CD4-positive, alpha-beta T cell treated with Interleukin-21 for 1 hour (primary cell): ENCODE results near the gene SLC38A11.
"Not testable (repeated sequence)": the region's sequence is repeated elsewhere in the genome, so short reads cannot be mapped to it uniquely, and the experiment has no call there.

ENCODE experiments used
- DNase-seq: peaks from one replicate; pipeline ENCODE4 v3.0.0-alpha.2; 2020

The SLC38A11 gene

GRCh38 chr2:164875334-164876205 lies 79.8 kb downstream of the SLC38A11 start:
- no peak for DNase-seq

GRCh38 chr2:164873210-164873908 lies 82.0 kb downstream of the SLC38A11 start:
- DNase-seq = no peak

DNA sequence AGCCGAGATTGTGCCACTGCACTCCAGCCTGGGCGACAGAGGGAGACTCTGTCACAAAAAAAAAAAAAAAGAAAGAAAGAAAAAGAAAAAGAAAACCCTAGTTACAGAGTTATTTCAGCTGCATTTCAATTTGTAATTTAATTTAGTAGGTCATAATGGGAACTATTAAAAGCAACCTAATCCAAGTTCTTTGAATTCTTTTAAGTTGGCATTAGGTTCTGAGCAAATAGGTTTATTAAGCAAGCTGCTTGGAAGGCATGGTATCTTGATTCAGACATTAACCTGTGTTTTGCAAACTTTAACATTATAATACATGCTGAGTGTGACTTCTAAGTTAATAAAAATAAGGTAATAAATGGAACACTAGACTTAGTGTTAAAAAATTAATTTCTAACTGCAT lies 83.9 kb downstream of the SLC38A11 start:
- no peak for DNase-seq

- DNase-seq = no peak
Measured at GRCh38 chr2:164869420-164869772, 85.9 kb downstream of the SLC38A11 start.

GRCh38 chr2:164868563-164869419 lies 86.5 kb downstream of the SLC38A11 start:
- DNase-seq = no peak

- no peak for DNase-seq
Measured at GRCh38 chr2:164867779-164868397, 87.4 kb downstream of the SLC38A11 start.

DNA sequence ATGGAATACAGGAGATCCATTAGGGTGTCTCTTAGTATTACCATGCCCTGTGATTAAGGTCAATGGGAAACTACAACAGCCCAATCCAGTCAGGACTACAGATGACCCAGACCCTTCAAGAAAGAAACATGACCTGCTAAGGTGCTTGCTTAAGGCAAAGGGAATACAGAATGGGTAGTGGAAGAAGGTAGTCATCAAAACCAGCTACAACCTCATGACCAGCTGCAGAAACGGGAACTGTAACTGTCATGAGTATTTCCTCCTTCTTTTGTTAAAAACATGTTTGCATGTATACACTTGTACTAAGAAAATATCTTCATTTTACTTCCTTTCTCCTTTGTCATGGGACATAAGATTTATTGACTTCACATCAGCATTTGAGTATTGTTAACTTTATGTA lies 88.9 kb downstream of the SLC38A11 start:
- not testable (repeated sequence) for DNase-seq

DNA sequence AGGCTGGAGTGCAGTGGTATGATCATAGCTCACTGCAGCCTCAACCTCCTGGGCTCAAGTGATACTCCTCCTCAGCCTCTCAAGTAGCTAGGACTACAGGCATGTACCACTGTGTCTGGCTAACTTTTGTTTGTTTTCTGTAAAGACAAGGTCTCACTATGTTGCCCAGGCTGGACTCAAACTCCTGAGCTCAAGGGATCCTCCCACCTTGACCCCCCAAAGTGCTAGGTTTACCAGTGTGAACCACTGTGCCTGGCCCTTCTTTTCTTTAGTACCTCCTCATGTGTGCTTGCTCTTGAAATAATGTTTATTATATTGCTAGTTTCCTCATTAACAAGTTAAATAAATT lies 94.7 kb downstream of the SLC38A11 start:
- DNase-seq = no peak

- not testable (repeated sequence) for DNase-seq
Measured at GRCh38 chr2:164859906-164860693, 95.2 kb downstream of the SLC38A11 start.

DNA sequence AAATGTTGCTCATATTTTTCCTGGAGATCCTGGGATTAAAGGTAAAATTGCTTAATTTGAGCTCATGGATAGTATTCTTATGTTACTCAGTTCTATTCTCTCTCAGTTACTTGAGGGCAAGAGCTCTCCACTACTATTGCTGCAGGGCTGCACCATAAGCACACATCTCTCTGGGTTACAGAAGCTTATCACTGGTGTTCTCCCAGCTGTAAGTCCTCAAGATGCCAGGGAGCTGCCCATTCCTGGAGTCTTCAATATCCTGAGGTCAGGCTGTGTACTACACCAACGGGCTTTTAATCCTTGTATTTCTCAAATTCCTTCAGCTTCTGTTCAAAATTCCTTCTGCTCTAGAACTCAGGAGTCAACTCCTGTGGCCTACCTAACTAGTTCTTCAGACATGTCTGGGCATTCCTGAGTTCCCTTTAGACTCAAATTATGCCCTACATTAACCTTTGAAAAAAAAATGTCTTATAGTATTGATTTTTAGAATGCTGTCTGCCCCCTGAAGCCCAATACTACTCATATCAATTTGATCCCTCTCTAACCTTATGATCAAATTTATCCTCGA lies 96.0 kb downstream of the SLC38A11 start:
- DNase-seq = no peak

DNA sequence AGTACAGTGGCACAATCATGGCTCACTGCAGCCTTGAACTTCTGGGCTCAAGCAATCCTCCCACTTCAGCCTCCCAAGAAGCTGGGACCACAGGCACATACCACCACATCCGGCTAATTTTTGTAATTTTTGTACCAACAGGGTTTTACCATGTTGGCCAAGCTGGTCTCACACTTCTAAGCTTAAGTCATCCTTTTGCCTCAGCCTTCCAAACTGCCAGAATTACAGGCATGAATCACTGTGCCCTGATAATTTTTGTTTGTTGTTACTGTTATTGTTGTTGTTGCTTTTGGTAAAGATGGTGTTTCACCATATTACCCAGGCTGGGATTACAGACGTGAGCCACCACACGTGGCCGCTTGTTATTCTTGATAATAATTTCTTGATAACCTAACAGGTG lies 103.2 kb downstream of the SLC38A11 start:
- no peak for DNase-seq

GRCh38 chr2:164850235-164850634 lies 105.1 kb downstream of the SLC38A11 start:
- DNase-seq = no peak

- no peak for DNase-seq
Measured at GRCh38 chr2:164849506-164849905, 105.8 kb downstream of the SLC38A11 start.

DNA sequence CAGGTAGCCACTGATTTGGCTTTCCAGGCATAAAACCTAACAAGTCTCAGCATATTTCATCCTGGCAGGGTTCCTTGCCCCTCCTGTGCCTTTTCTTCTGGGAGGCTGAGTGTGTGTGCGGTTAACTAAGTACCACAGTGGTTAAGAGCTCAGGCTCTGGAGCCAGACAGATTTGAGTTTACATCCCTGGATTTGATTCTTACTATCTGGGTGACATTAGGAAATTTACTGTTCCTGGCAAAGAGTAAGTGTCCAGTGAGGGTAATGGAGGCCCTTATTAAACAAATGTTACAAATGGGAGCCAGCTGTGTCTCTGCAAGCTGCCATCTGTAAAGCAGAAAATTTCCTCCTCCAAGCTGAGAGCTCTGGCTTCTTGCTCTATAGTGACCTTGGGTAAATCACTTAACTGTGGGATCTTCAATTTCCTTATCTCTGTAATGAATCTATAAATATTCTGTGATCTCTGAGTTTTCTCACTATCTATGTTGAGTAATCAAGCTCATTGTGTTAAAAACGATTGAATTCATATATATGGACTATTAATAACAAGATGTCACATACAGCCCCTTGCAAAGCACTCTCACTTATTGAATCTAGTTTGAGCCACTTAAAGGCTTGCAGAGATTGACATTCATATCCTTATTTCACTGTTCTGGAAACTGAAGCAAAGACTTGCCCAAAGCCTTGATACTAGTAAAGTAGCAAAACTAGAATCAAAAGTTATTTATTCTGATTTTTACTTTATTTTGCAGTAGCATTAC lies 107.2 kb downstream of the SLC38A11 start:
- no peak for DNase-seq

DNA sequence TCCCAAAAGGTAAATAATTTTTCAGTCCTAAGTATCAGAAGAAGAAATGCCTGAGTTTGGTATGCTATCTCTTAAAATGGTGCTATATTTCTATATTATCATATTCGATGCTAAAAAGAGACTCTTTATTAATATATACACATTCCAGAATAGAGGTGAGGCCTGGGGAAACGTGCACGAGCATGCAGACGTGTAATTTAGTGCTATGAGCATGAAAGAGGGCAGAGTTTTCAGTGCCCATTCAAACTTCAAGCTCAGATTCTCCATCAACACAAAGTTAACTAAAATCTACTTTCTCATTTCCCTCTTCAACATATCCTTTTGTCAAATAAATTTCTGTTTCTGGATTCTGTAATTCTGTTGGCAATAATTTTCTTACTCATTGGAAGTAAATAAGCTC lies 108.0 kb downstream of the SLC38A11 start:
- no peak for DNase-seq

DNA sequence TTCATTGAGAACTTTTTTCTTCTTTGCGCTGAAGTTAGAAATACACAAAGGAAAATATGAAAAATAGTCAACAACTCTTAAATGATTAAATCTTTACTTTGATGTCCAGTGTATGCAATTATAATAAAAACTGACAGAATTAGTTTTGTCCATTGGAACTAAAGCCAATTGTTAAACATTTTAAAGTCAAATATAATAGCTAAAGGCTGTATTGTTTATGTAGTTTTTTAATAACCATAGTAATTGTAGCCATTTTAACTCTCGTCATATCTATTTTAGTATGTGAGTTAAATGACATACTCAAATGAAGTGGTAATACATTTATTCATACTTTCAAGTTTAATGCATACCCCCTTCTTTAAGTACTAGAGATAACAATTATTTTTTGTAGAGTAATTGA lies 109.0 kb downstream of the SLC38A11 start:
- DNase-seq = no peak
